ENCODE results near the gene FAXC. TPM values are rescaled to one million over a fixed set of nuclear protein-coding genes. Genes with fewer than 3 reads are reported as not detected.

Gene FAXC
- total RNA-seq, 4 donors from 2014 or later: 22.2 to 44.7 (median 41.8) TPM

- Histone ChIP-seq H3K27ac (replicated peaks in 1 of 4) (no peak overlapping the region), H3K4me1 (peaks cover 0 to 13% (median 10%) of the 10 kb centered on the region in 4 donors), H3K4me3 (no peak overlapping the region), H3K9me3 (no peaks in the 10 kb centered on the region), H3K36me3 (peaks cover 0 to 24% (median 8%) of the 10 kb centered on the region in 4 donors), H3K27me3 (no peaks in the 10 kb centered on the region)
- peak; percentile 90 for DNase-seq (ENCODE audit: extremely low spot score)
- TF ChIP-seq POLR2AphosphoS5 (IDR thresholded peaks at IDR 0.05): no peak
- no peak for TF ChIP-seq POLR2A (IDR thresholded peaks at IDR 0.05; ENCODE audit: low read depth)
- TF ChIP-seq, protein P1, sequence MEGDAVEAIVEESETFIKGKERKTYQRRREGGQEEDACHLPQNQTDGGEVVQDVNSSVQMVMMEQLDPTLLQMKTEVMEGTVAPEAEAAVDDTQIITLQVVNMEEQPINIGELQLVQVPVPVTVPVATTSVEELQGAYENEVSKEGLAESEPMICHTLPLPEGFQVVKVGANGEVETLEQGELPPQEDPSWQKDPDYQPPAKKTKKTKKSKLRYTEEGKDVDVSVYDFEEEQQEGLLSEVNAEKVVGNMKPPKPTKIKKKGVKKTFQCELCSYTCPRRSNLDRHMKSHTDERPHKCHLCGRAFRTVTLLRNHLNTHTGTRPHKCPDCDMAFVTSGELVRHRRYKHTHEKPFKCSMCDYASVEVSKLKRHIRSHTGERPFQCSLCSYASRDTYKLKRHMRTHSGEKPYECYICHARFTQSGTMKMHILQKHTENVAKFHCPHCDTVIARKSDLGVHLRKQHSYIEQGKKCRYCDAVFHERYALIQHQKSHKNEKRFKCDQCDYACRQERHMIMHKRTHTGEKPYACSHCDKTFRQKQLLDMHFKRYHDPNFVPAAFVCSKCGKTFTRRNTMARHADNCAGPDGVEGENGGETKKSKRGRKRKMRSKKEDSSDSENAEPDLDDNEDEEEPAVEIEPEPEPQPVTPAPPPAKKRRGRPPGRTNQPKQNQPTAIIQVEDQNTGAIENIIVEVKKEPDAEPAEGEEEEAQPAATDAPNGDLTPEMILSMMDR (IDR thresholded peaks at IDR 0.05): no peak
- no peak for TF ChIP-seq EP300 (IDR thresholded peaks at IDR 0.05)
- WGBS: 68% methylated on average over 2 of the region's 2 CpGs
- intact Hi-C loops (cut with DNase I): no loop called here
Measured at GRCh38 chr6:99289701-99290100, 59.8 kb downstream of the FAXC start.

- no peak for TF ChIP-seq EP300 (IDR thresholded peaks at IDR 0.05)
- TF ChIP-seq, protein P1 (IDR thresholded peaks at IDR 0.05): no peak
- TF ChIP-seq POLR2AphosphoS5 (IDR thresholded peaks at IDR 0.05): no peak
- no peak for TF ChIP-seq POLR2A (IDR thresholded peaks at IDR 0.05; ENCODE audit: low read depth)
- WGBS: 89% methylated on average over 4 of the region's 4 CpGs
Measured at GRCh38 chr6:99288668-99289067, 60.8 kb downstream of the FAXC start.

GRCh38 chr6:99287523-99287922 lies 62.0 kb downstream of the FAXC start:
- H3K27me3 ChIP-seq: no peaks in the 10 kb centered on the region
- peaks cover 0 to 20% (median 8%) of the 10 kb centered on the region in 4 donors for H3K36me3 ChIP-seq
- H3K4me3 ChIP-seq: no peak overlapping the region
- H3K4me1 ChIP-seq: peaks cover 0 to 13% (median 10%) of the 10 kb centered on the region in 4 donors
- 36% methylated on average over 2 of the region's 2 CpGs for WGBS
- H3K9me3 ChIP-seq: no peaks in the 10 kb centered on the region
- intact Hi-C loops (cut with DNase I): no loop called here
- DNase-seq (ENCODE audit: extremely low spot score): no peak
- TF ChIP-seq EP300 (IDR thresholded peaks at IDR 0.05) (no peak), POLR2AphosphoS5 (IDR thresholded peaks at IDR 0.05) (no peak), POLR2A (IDR thresholded peaks at IDR 0.05; ENCODE audit: low read depth) (no peak)
- TF ChIP-seq, protein P1 (IDR thresholded peaks at IDR 0.05): no peak
- no peak overlapping the region for H3K27ac ChIP-seq (replicated peaks in 1 of 4)

More at GRCh38 chr6:99288668-99289067, 60.8 kb downstream of the FAXC start:
- intact Hi-C loops (cut with DNase I): no loop called here
- no peak overlapping the region for H3K27ac ChIP-seq (replicated peaks in 1 of 4)
- peaks cover 0 to 24% (median 8%) of the 10 kb centered on the region in 4 donors for H3K36me3 ChIP-seq
- no peaks in the 10 kb centered on the region for H3K27me3 ChIP-seq
- no peak overlapping the region for H3K4me3 ChIP-seq
- DNase-seq (ENCODE audit: extremely low spot score): peak; percentile 77
- peaks cover 0 to 13% (median 10%) of the 10 kb centered on the region in 4 donors for H3K4me1 ChIP-seq
- no peaks in the 10 kb centered on the region for H3K9me3 ChIP-seq

- Histone ChIP-seq H3K4me1 (peaks cover 0 to 13% (median 10%) of the 10 kb centered on the region in 4 donors), H3K9me3 (no peaks in the 10 kb centered on the region), H3K27ac (replicated peaks in 1 of 4) (no peak overlapping the region), H3K4me3 (no peak overlapping the region), H3K27me3 (no peaks in the 10 kb centered on the region), H3K36me3 (peaks cover 0 to 18% (median 7%) of the 10 kb centered on the region in 4 donors)
- TF ChIP-seq POLR2A (IDR thresholded peaks at IDR 0.05; ENCODE audit: low read depth) (no peak), POLR2AphosphoS5 (IDR thresholded peaks at IDR 0.05) (no peak), EP300 (IDR thresholded peaks at IDR 0.05) (no peak)
- TF ChIP-seq, protein P1 (IDR thresholded peaks at IDR 0.05): no peak
- 78% methylated on average over 4 of the region's 4 CpGs for WGBS
- intact Hi-C loops (cut with DNase I): no loop called here
- DNase-seq (ENCODE audit: extremely low spot score): no peak
Measured at GRCh38 chr6:99285881-99286280, 63.6 kb downstream of the FAXC start.
